HepG2 (cell line): ENCODE data around the gene OVCA2. TPM values are rescaled to one million over a fixed set of nuclear protein-coding genes. Genes with fewer than 3 reads are reported as not detected.
A peak's percentile ranks its signal among the peaks of the same experiment; 100 is the strongest.

Experiments used
- CENPX ChIP-seq: sonication (generic); formaldehyde crosslinking; IDR thresholded peaks from 2 replicates; pipeline ENCODE4 v1.9.0; 2021; ENCODE audit warnings: mild to moderate bottlenecking, missing genetic modification reagents, moderate library complexity
- ELF4 ChIP-seq: sonication (generic); formaldehyde crosslinking; IDR thresholded peaks from 2 replicates; pipeline ENCODE4 v1.5.0; 2020; ENCODE audit warnings: missing genetic modification reagents, mild to moderate bottlenecking, moderate library complexity, borderline replicate concordance
- FOXA3 ChIP-seq: IDR thresholded peaks from 2 replicates; pipeline ENCODE4 v1.6.1; 2016; ENCODE audit warnings: missing genetic modification reagents, missing compliant biosample characterization
- IKZF1 ChIP-seq: fragments of 450-650 bp; IDR thresholded peaks from 2 replicates; pipeline ENCODE4 v1.7.1; 2016
- MBD4 ChIP-seq: IDR thresholded peaks from 2 replicates; pipeline ENCODE4 v1.6.1; 2012; ENCODE audit warnings: low read length, inconsistent platforms, borderline replicate concordance
- MBNL3 ChIP-seq: fragments of 250-450 bp; sonication (Bioruptor Pico); conservative IDR thresholded peaks from 2 replicates; pipeline ENCODE4 v1.8.0; 2022; ENCODE audit warnings: mild to moderate bottlenecking, inconsistent platforms
- MLXIP ChIP-seq: sonication (generic); formaldehyde crosslinking; IDR thresholded peaks from 2 replicates; pipeline ENCODE4 v1.9.0; 2021; ENCODE audit warnings: missing genetic modification reagents, borderline replicate concordance
- NFE2 ChIP-seq: sonication (generic); formaldehyde crosslinking; IDR thresholded peaks from 2 replicates; pipeline ENCODE4 v1.4.0; 2020; ENCODE audit warnings: missing genetic modification reagents
- NKX3-1 ChIP-seq: sonication (generic); formaldehyde crosslinking; IDR thresholded peaks from 2 replicates; pipeline ENCODE4 v1.5.0; 2020; ENCODE audit warnings: missing genetic modification reagents
- RELA ChIP-seq: sonication (generic); formaldehyde crosslinking; IDR thresholded peaks from 2 replicates; pipeline ENCODE4 v1.4.0; 2020; ENCODE audit warnings: missing genetic modification reagents
- RFX1 ChIP-seq: fragments of 450-650 bp; IDR thresholded peaks from 2 replicates; pipeline ENCODE4 v1.6.1; 2017
- SIN3A ChIP-seq: IDR thresholded peaks from 2 replicates; pipeline ENCODE4 v1.6.1; 2011; ENCODE audit warnings: low read depth, mild to moderate bottlenecking, control low read depth, low read length, borderline replicate concordance
- SPEN ChIP-seq: sonication (generic); formaldehyde crosslinking; IDR thresholded peaks from 2 replicates; pipeline ENCODE4 v1.5.1; 2020; ENCODE audit warnings: low read depth, mild to moderate bottlenecking, missing genetic modification reagents
- STAT5B ChIP-seq: sonication (generic); formaldehyde crosslinking; IDR thresholded peaks from 2 replicates; pipeline ENCODE4 v1.4.0; 2020; ENCODE audit warnings: missing genetic modification reagents
- SUZ12 ChIP-seq: fragments of 150-350 bp; IDR thresholded peaks from 2 replicates; pipeline ENCODE4 v1.6.1; 2014; ENCODE audit warnings: low read depth, low read length
- SYNCRIP ChIP-seq: fragments of 200-400 bp; formaldehyde crosslinking; IDR thresholded peaks from 2 replicates; pipeline ENCODE4 v1.6.1; 2018; ENCODE audit warnings: mild to moderate bottlenecking, low read depth, low read length; ENCODE audit not compliant: insufficient read depth
- ZNF230 ChIP-seq: sonication (generic); formaldehyde crosslinking; IDR thresholded peaks from 2 replicates; pipeline ENCODE4 v1.4.0; 2020; ENCODE audit warnings: mild to moderate bottlenecking, missing genetic modification reagents
- ZNF235 ChIP-seq: sonication (generic); formaldehyde crosslinking; IDR thresholded peaks from 2 replicates; pipeline ENCODE4 v1.8.1; 2023; ENCODE audit warnings: mild to moderate bottlenecking, missing genetic modification reagents, borderline replicate concordance
- ZNF598 ChIP-seq: sonication (generic); formaldehyde crosslinking; IDR thresholded peaks from 2 replicates; pipeline ENCODE4 v1.5.1; 2020; ENCODE audit warnings: mild to moderate bottlenecking, missing genetic modification reagents, borderline replicate concordance
- ZNF629 ChIP-seq: sonication (generic); formaldehyde crosslinking; conservative IDR thresholded peaks from 2 replicates; pipeline ENCODE4 v1.5.0; 2020; ENCODE audit warnings: missing genetic modification reagents
- ZNF672 ChIP-seq: sonication (generic); formaldehyde crosslinking; IDR thresholded peaks from 2 replicates; pipeline ENCODE4 v1.8.1; 2022; ENCODE audit warnings: missing genetic modification reagents
- ZNF674 ChIP-seq: sonication (generic); formaldehyde crosslinking; IDR thresholded peaks from 2 replicates; pipeline ENCODE4 v1.5.0; 2020; ENCODE audit warnings: low read depth, mild to moderate bottlenecking, missing genetic modification reagents
- ZNF839 ChIP-seq: sonication (generic); formaldehyde crosslinking; IDR thresholded peaks from 2 replicates; pipeline ENCODE4 v1.4.0; 2020; ENCODE audit warnings: missing genetic modification reagents, mild to moderate bottlenecking, borderline replicate concordance
- ZSCAN25 ChIP-seq: sonication (generic); formaldehyde crosslinking; IDR thresholded peaks from 2 replicates; pipeline ENCODE4 v1.8.0; 2022; ENCODE audit warnings: mild to moderate bottlenecking, missing genetic modification reagents
- polyA plus RNA-seq, 8 experiments: library from polyadenylated mRNA; depleted of rRNA in 3 of 8; stranded (reverse) in 7 of 8; unstranded in 1 of 8; fragments of >200 nt; fragmentation: Illumina TruSeq in 4 of 8; extraction: Trizol in 4 of 8; gene quantifications; 2 replicates each; pipeline versions ENCODE4 v1.2.1 to v1.2.3, GENCODE V29; 2011 to 2016; ENCODE audit warnings: low read depth in 4 of 8, missing spikeins in 1 of 8, mixed read lengths in 1 of 8; ENCODE audit not compliant: insufficient read depth in 1 of 8
- total RNA-seq, 5 experiments: library from RNA; depleted of rRNA; stranded (reverse); fragments of >200 nt; fragmentation: Illumina TruSeq; extraction: Trizol; gene quantifications; 2 replicates each; pipeline ENCODE4 v1.2.3, GENCODE V29; 2016; ENCODE audit warnings: low read depth in 1 of 5
- TF ChIP-seq, protein P1 (sequence below): sonication (generic); formaldehyde crosslinking; conservative IDR thresholded peaks from 2 replicates; pipeline ENCODE4 v1.8.0; 2022; ENCODE audit warnings: low read depth, missing genetic modification reagents
- TF ChIP-seq, protein P2 (sequence below): sonication (generic); formaldehyde crosslinking; IDR thresholded peaks from 2 replicates; pipeline ENCODE4 v1.8.0; 2022; ENCODE audit warnings: missing genetic modification reagents, low read depth, mild to moderate bottlenecking, borderline replicate concordance
- TF ChIP-seq, protein P3 (sequence below): sonication (generic); formaldehyde crosslinking; IDR thresholded peaks from 2 replicates; pipeline ENCODE4 v1.4.0; 2020; ENCODE audit warnings: mild to moderate bottlenecking, low read depth, missing genetic modification reagents

Gene OVCA2
- total and polyA plus RNA-seq, 2 of the 13 experiments (the other 11 are each of a cell fraction or from before 2014, with no cell fraction given): 23.7 to 28.2 TPM

DNA sequence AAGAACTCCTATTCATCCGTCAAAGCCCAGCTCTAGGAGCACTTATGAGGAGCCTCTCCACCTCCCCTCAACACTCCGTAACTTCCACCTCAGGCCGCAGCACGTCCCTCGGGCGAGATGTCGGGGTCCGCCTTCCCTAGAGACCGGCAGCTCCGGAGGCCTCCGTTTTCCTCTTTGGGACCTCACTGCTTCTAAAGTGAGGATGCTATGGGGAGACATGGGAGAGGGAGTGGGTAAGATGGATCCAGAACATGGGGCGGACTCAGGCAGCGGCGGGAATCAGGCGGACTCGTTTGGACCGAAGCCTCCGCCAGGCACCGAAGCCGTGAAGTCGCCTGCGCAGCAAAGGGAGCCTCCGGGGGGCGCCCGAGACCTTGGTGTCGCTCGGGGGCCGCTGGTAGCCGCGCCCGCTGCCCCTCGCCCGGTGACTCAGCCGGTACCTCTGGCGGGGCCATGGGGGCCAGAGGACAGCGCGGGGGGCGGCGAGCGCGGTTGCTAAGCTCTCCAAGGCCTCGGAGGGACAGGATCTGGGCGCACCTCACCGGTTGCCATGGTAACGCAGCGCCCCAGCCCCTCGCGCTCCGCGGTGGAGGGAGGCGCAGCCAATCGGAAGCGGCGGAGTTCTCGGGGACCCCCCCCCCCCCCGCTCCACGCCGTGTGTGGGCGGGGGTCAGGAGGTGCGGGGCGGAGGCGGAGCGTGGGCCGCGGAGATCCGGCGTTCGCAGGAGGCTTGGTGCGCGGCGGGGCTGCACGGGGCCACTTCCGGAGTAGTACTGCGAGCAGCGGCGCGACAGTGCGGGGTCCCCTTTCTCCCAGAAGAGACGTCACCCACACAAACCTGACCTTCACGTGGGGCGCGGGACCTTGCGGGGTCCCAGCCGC is 11.8 kb downstream of the OVCA2 start (continued):
- TF ChIP-seq, protein P1, sequence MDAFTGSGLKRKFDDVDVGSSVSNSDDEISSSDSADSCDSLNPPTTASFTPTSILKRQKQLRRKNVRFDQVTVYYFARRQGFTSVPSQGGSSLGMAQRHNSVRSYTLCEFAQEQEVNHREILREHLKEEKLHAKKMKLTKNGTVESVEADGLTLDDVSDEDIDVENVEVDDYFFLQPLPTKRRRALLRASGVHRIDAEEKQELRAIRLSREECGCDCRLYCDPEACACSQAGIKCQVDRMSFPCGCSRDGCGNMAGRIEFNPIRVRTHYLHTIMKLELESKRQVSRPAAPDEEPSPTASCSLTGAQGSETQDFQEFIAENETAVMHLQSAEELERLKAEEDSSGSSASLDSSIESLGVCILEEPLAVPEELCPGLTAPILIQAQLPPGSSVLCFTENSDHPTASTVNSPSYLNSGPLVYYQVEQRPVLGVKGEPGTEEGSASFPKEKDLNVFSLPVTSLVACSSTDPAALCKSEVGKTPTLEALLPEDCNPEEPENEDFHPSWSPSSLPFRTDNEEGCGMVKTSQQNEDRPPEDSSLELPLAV: no peak
- TF ChIP-seq ZSCAN25 (CRISPR knock-in tag) (no peak), NKX3-1 (no peak), IKZF1 (no peak), ZNF235 (CRISPR knock-in tag) (peak; percentile 45; the same call in 1 of the 2 replicates), ZNF629 (CRISPR knock-in tag) (no peak), STAT5B (no peak), SUZ12 (no peak), MBD4 (no peak), NFE2 (CRISPR knock-in tag) (no peak), FOXA3 (no peak), ELF4 (CRISPR knock-in tag) (no peak), RFX1 (peak; percentile 79), ZNF672 (no peak), CENPX (CRISPR knock-in tag) (no peak), ZNF230 (CRISPR knock-in tag) (no peak), SPEN (CRISPR knock-in tag) (peak; percentile 56; the same call in 1 of the 2 replicates), MBNL3 (CRISPR knock-in tag) (no peak), ZNF839 (CRISPR knock-in tag) (no peak), ZNF598 (CRISPR knock-in tag) (0 out of 2 replicates have a peak, but pooled peaks have one; percentile 33), MLXIP (CRISPR knock-in tag) (no peak), SYNCRIP (no peak), RELA (CRISPR knock-in tag) (no peak), SIN3A (no peak), ZNF674 (CRISPR knock-in tag) (no peak)
- TF ChIP-seq, protein P2, sequence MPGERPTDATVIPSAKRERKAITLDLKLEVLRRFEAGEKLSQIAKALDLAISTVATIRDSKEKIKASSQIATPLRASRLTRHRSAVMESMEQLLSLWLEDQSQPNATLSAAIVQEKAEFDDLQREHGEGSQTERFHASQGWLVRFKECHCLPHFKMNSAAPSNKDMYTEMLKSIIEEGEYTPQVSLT: no peak
- TF ChIP-seq, protein P3, sequence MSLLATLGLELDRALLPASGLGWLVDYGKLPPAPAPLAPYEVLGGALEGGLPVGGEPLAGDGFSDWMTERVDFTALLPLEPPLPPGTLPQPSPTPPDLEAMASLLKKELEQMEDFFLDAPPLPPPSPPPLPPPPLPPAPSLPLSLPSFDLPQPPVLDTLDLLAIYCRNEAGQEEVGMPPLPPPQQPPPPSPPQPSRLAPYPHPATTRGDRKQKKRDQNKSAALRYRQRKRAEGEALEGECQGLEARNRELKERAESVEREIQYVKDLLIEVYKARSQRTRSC: no peak
